Left renal pelvis (tissue), 4 donors: Measurements from ENCODE around the gene VAV3. TPM values are rescaled to one million over a fixed set of nuclear protein-coding genes. Genes with fewer than 3 reads are reported as not detected.
"Not testable (repeated sequence)": the region's sequence is repeated elsewhere in the genome, so short reads cannot be mapped to it uniquely, and the experiment has no call there.

Experiments
- DNase-seq, 4 donors: peaks; one replicate each; pipeline ENCODE4 v3.0.0-alpha.2; 2013; ENCODE audit warnings: low read depth in 4 of 4, low spot score in 3 of 4
- polyA plus RNA-seq, 4 donors: library from polyadenylated mRNA; unstranded; fragments of 120-200 nt; gene quantifications; one replicate each; pipeline ENCODE4 v1.2.1, GENCODE V29; 2013; ENCODE audit not compliant: insufficient read length in 4 of 4

VAV3 gene
- polyA plus RNA-seq, 4 donors = 4.7 to 142 (median 123) TPM

GRCh38 chr1:107844541-107845194 is 120.3 kb downstream of the VAV3 start:
- not testable (repeated sequence) for DNase-seq

GRCh38 chr1:107843989-107844388 is 121.0 kb downstream of the VAV3 start:
- DNase-seq = no peak

GRCh38 chr1:107842241-107842640 is 122.7 kb downstream of the VAV3 start:
- DNase-seq = no peak

- no peak for DNase-seq
Measured at GRCh38 chr1:107840725-107841124, 124.3 kb downstream of the VAV3 start.

- DNase-seq = no peak
Measured at GRCh38 chr1:107838056-107838455, 126.9 kb downstream of the VAV3 start.

- DNase-seq = no peak
Measured at GRCh38 chr1:107835151-107835670, 129.8 kb downstream of the VAV3 start.

- no peak for DNase-seq
Measured at GRCh38 chr1:107833061-107833460, 131.9 kb downstream of the VAV3 start.

GRCh38 chr1:107831921-107832320 is 133.1 kb downstream of the VAV3 start:
- no peak for DNase-seq

- DNase-seq = no peak
Measured at GRCh38 chr1:107830526-107830925, 134.5 kb downstream of the VAV3 start.

GRCh38 chr1:107830075-107830474 is 134.9 kb downstream of the VAV3 start:
- DNase-seq = no peak

GRCh38 chr1:107829036-107829770 is 135.8 kb downstream of the VAV3 start:
- DNase-seq = no peak

GRCh38 chr1:107824946-107825345 is 140.0 kb downstream of the VAV3 start:
- DNase-seq = no peak

- DNase-seq = no peak
Measured at GRCh38 chr1:107821340-107821739, 143.6 kb downstream of the VAV3 start.

GRCh38 chr1:107820801-107821200 is 144.2 kb downstream of the VAV3 start:
- no peak for DNase-seq

GRCh38 chr1:107817935-107818334 is 147.0 kb downstream of the VAV3 start:
- DNase-seq = no peak

- no peak for DNase-seq
Measured at GRCh38 chr1:107817206-107817605, 147.8 kb downstream of the VAV3 start.

GRCh38 chr1:107810291-107810951 is 154.6 kb downstream of the VAV3 start:
- DNase-seq = no peak

- DNase-seq = no peak
Measured at GRCh38 chr1:107807855-107808254, 157.1 kb downstream of the VAV3 start.

- DNase-seq = no peak
Measured at GRCh38 chr1:107807405-107807804, 157.6 kb downstream of the VAV3 start.

GRCh38 chr1:107806902-107807301 is 158.1 kb downstream of the VAV3 start:
- DNase-seq = no peak

- no peak for DNase-seq
Measured at GRCh38 chr1:107804741-107805140, 160.2 kb downstream of the VAV3 start.

GRCh38 chr1:107804134-107804533 is 160.8 kb downstream of the VAV3 start:
- no peak for DNase-seq
